HG02852 (cell line): Measurements from ENCODE around the gene SNX17.
"Not testable (repeated sequence)": the region's sequence is repeated elsewhere in the genome, so short reads cannot be mapped to it uniquely, and the experiment has no call there.

ENCODE experiments used
- ATAC-seq: cut with Tn5 transposase; IDR thresholded peaks from one replicate; pipeline ENCODE4 v1.9.1; 2021; ENCODE audit warnings: mild to moderate bottlenecking, moderate library complexity; ENCODE audit not compliant: unreplicated experiment

SNX17 gene, protein sequence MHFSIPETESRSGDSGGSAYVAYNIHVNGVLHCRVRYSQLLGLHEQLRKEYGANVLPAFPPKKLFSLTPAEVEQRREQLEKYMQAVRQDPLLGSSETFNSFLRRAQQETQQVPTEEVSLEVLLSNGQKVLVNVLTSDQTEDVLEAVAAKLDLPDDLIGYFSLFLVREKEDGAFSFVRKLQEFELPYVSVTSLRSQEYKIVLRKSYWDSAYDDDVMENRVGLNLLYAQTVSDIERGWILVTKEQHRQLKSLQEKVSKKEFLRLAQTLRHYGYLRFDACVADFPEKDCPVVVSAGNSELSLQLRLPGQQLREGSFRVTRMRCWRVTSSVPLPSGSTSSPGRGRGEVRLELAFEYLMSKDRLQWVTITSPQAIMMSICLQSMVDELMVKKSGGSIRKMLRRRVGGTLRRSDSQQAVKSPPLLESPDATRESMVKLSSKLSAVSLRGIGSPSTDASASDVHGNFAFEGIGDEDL

GRCh38 chr2:27370026-27370815 lies at the start of gene SNX17, which contains the start of gene EIF2B4:
SNX17 (plus strand) TSS chr2:27370616; CDS start chr2:27370744, 128 bp downstream.
EIF2B4 (minus strand) TSS chr2:27370338; CDS start chr2:27370314, 24 bp downstream.
- peak; percentile 87 for ATAC-seq

- ATAC-seq = no peak
These were observed 49.4 kb upstream of the SNX17 start for GRCh38 chr2:27320958-27321543.

DNA sequence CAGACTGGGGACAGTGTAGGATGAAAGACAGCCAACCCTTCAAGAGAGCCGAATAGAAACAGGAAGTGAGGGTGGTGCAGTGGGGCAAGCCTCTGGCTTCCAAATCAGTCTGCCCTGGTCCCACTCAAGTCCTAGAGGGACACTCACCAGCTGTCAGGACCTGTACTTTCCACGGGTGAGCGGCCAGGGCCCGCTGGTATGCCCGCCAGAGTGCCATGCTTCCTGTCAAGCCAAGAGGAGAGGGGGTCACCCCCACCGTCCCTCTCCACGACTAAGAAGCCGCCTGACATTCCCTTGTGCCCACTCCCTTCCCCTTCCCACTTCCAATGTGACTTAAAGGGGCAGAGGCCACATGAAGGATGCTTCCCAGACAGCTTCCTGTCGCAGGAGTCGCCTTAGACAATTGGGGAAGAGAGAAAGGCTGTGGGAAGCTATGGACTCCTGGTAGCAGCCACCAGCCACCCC lies 48.1 kb upstream of the SNX17 start:
- no peak for ATAC-seq

GRCh38 chr2:27322766-27323595 lies 47.4 kb upstream of the SNX17 start, which contains the start of gene MPV17:
MPV17 (minus strand) TSS chr2:27323097; CDS start chr2:27322517, 580 bp downstream.
- peak; percentile 96 for ATAC-seq

DNA sequence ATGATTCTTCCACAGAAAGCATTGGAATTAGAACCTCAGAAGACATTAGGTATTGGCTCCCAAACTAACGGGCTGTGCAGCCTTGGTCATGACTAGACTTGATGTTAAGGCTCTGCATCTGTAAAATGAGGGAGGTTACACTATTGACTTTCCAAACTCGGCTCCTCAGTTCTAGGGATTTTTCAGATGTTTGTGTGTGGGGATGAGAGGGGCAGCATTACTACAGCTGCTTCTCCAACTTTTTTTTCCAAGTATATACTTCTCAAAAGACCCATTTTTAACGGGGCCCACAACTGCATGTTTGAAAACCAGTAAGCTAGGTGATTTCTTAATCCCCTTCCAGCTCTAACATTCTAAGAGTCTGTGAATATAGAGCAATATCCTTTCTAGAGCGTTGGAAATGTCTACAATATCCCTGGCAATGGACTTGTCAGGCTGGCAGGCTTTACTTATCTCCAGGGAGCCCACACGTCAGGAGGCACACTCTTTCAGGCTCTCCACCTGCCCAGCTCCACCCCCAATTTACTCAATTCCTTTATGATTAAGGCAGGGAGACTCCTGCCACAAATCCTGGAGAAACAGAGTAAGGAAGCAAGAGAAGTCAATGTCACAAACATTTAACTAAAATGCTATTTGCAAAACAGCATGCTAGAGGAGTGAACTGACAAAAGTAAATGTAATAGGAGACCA lies 46.7 kb upstream of the SNX17 start:
- no peak for ATAC-seq

DNA sequence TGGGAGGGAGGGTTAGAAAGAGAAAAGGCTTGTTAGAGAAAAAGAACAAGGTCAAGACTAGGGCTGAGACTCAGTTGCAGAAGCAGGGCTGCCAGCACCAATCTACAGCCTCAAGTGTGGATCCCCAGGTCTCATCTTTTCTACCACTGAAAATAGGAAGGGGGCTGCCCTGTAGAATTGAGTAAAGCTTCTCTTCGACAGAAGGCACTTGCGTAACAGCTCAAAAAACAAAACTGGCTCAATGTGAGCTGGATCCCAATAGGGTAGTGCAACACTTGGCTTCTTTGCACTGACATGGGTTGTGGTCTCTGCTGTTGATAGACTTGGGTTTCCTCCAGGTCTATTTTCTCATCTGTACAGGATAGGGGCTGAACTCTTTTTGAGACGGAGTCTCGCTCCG lies 45.7 kb upstream of the SNX17 start:
- no peak for ATAC-seq

- no peak for ATAC-seq
These were observed 35.1 kb upstream of the SNX17 start for GRCh38 chr2:27335311-27335710.

DNA sequence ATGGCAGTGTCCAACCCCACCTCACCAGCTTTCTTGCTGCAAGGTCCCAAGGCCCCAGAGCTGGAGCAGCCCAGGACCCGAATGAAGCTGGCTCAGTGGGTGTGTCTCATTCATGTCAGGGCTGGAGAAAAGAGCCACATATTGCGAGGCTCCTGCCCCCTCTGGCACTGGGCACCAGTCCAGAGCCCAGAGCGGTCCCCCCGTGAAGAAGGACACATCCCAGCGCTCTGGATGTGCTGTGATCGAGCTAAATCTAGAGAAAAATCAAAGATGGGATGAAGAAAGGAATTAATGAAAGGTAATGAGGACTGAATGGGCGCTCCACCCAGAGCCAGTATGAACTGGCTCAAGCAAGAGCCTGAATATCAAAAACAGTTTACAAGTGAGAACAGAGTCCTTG lies 34.2 kb upstream of the SNX17 start:
- no peak for ATAC-seq

DNA sequence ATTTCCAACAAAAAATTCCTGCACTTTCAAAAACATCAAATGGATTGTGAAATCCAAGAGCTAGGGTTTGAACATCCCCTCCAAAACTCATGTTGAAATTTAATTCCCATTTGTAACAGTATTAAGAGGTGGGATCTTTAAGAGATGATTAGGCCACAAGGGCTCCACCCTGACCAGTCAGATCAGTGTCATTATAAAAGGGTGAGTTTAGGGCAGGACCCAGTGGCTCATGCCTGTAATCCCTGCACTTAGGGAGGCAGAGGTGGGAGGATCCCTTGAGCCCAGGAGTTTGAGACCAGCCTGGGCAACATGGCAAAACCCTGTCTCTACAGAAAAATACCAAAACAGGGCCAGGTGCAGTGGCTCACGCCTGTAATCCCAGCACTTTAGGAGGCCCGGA lies 22.8 kb upstream of the SNX17 start:
- no peak for ATAC-seq

DNA sequence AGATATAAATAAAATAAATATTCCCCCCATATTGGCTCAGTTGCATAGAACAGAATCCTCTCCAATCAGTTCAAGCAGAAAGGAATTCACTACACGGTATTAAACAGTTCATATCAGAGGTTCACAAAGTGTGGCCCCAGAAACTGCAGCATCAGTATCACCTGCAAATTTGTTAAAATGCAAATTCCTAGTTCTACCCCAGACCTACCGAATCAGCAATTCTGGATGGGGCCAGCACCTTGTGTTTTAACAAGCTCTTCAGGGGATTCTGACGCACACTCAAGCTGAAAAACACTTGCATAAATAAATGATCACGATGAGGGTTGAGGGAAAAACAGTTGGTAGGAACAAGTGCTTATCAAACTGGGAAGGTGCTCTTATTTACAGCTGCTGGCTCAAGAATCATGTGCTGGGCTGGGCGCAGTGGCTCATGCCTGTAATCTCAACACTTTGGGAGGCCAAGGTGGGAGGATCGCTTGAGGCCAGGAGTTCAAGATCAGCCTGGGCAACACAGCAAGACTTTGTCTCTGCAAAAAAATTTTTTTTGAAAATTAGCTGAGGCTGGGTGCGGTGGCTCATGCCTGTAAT lies 20.2 kb upstream of the SNX17 start:
- no peak for ATAC-seq

- no peak for ATAC-seq
These were observed 18.4 kb upstream of the SNX17 start for GRCh38 chr2:27351802-27352598.

DNA sequence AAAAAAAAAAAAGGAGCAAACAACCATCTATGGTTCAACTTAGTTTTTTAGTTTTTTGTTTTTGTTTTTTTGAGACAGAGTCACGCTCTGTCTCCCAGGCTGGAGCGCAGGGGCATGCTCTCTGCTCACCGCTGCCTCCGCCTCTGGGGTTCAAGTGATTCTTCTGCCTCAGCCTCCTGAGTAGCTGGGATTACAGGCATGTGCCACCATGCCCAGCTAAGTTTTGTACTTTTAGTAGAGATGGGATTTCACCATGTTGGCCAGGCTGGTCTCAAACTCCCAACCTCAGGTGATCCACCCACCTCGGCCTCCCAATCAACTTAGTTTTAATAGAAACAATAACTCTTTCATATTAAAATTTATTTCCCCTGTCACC lies 17.0 kb upstream of the SNX17 start:
- not testable (repeated sequence) for ATAC-seq

DNA sequence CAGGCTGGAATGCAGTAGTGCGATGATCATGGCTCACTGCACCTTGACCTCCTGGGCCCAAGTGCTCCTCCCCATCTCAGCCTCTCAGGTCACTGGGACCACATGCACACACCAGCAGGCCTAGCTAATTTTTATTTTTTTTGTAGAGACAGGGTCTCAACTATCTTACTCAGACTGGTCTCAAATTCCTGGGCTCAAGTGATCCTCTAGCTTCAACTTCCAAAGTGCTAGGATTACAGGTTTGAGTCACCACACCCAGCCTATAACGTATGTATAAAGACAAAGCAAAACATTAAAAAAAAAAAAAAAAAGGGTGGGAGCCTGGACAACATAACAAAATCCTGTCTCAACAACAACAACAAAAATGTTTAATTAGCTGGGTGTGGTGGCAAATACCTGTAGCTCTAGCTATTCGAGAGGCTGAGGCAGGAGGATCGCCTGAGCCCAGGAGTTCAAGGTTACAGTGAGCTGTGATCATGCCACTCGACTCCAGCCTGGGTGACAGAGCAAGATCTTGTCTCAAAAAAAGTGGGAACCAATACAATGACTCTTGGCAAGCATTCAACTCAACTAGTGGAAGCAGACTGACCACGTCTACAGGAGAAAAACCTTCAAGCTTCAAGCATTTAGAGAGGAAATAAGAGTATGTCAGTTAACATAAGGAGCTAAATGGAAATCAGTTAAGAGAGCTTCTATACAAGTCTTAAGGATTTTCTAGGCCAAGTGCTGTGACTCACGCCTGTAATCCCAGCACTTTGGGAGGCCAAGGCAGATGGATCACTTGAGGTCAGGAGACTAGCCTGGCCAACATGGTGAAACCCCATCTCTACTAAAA lies 16.4 kb upstream of the SNX17 start:
- no peak for ATAC-seq

DNA sequence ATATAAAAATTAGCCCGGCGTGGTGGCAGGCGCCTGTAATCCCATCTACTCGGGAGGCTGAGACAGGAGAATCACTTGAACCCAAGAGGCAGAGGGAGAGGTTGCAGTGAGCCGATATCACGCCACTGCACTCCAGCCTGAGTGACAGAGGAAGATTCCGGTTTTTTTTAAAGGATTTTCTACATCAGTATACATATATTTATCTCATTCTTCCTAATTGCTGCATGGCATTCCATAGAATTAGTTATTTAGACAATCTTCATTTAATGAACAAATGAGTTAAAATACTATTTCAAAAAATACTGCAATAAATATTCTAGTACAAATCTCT lies 15.9 kb upstream of the SNX17 start:
- ATAC-seq = no peak

DNA sequence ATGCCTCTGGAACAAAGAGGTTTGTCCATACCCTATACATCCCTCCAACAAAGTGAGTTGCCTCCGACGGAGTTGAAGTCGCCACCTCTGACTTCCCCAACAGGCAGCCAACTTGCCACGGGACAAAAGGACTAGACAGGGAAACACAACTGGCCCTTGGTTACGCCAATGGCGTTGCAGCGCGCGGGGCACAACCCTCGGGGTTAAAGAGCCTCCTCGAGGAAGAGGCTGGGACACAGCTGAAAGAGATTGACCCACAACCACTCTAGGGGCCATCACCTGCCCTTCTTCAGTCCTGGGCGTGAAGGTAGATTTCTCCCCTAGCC lies 14.4 kb upstream of the SNX17 start:
- peak; percentile 22 for ATAC-seq

- ATAC-seq = peak; percentile 75
These were observed 13.8 kb upstream of the SNX17 start, which contains the start of gene GTF3C2 for GRCh38 chr2:27356382-27357181. GTF3C2 (minus strand) TSS chr2:27356764; CDS start chr2:27343554, 13,210 bp downstream.
